HG03442 (cell line): Measurements from ENCODE around the gene MRPL41.
A peak's percentile ranks its signal among the peaks of the same experiment; 100 is the strongest.
"Not testable (repeated sequence)": the region's sequence is repeated elsewhere in the genome, so short reads cannot be mapped to it uniquely, and the experiment has no call there.

Source experiments
- ATAC-seq: cut with Tn5 transposase; IDR thresholded peaks from one replicate; pipeline ENCODE4 v1.9.1; 2021; ENCODE audit warnings: mild to moderate bottlenecking, moderate library complexity; ENCODE audit not compliant: unreplicated experiment

Gene MRPL41

DNA sequence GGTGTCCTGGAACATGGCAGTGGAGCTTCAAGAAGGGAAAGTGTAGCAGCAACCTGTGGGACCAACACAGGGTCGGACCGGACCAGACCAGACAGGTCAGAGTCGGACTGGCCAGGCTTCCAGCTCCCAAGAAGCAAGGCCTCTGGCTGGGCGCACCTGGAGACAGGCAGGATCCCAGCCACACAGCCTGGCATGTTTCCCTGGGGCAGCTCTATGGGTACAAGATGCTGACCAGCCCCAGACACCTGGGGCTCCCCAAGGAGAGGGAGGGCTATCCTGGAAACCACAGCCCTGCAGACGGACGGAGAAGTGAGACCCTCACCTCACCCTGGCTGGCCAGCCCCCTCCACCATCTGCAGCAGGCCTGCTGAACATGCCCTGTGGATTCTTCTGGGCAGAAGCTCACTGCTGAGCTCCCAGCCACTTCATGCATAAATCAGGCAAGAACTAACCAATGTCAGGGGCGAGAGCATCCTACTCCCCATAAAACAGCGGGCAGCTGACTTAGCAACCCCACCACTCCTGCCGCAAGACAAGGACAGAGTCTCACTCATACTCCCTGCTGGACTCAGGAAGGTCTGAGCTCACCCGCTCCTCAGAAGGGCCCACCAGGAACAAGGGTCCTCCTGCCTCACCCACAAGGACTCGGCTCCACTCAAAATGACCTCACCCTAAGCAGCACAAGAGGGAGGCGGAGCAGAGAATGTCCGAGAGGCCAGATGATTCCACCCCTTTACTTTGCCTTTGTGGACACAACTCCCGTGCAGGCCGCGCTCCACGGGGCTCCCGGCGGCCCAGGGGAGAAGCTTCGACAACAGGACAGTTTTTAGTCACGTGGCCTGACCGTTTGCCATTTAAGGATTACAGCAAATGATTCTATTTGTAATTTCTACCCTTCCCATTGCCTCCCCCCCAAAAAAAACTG is 29.9 kb downstream of the MRPL41 start:
- no peak for ATAC-seq

DNA sequence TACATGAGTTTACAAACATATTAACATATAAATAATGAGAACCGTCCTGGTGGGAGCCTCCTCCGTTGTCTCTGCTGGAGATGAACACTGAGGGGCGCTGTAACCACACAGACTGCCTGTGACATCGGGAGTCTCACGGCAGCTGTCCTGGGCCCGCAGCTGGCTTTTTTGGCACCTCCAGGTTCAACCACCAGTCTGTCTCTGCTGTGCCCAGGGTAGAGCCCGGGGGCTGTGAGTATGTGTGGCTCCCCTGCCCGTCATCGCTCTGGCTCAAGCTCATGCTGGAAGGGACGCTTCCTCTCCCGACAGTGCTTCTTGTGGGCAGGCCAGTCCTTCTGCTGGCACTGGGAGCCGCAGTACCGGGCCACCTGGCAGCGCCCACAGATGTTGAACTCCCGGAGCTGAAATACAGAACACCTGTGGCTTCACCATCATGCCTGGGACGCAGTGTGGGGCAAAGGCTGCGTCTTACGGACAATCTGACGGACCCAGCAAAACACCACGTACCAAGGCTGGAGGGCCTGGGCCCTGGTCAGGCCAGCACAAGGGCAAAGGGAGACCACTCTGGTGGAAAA is 30.7 kb downstream of the MRPL41 start:
- no peak for ATAC-seq

DNA sequence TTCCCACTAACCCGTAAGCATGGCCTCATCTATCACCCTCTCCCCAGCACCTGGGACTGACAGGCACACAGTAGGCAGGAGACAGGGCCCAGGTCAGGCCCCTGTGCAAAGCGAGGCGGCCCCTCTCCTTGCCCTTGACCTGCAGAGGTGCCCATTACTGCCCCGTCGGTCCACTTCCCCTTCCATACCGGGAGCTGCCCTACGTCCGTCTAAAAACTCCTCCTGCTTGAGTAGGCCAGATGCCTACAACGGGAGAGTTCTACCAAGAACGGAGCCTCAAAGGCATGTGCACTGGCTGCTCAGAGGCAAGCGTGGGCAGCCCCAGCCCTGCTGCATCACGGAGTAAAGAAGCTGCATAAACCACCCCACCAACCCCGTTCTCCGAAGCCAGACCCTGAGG is 31.7 kb downstream of the MRPL41 start:
- no peak for ATAC-seq

DNA sequence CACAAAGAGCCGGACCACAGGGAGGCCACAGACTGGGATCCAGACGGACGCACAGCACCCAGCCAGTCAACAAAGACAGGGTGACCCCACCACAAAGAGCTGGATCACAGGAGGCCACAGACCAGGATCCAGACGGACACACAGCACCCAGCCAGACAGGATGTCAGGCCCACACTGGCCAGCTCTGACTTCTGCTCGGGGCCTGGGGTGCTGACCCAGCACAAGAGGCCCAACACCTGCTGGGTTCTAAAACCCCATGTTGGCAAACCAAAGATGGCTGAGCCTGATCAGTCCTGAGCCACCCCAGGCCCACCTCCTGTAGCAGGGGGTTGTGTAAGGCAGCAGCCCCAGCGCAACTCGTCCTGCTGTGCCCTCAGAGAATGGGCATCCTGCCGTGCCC is 32.3 kb downstream of the MRPL41 start:
- ATAC-seq = no peak

DNA sequence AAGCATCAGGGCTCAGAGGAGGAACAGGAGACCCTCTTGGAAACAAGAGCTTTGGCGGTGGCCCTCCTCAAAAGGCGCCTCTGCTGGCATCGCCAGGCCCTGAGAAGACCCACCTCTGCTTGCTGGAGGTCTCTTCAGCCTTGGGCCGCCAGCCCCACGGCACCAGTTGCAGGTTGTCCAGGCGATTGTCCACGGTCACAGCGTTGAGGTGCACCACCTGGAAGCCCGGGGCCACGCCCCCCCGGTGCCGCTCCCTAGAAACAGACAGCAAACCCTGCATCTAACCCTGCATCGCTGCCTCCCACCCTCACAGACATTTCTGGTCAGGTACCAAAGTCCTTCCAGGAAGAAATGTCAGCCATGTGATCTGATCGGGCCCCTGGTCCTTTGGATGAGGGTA is 35.2 kb downstream of the MRPL41 start:
- no peak for ATAC-seq

DNA sequence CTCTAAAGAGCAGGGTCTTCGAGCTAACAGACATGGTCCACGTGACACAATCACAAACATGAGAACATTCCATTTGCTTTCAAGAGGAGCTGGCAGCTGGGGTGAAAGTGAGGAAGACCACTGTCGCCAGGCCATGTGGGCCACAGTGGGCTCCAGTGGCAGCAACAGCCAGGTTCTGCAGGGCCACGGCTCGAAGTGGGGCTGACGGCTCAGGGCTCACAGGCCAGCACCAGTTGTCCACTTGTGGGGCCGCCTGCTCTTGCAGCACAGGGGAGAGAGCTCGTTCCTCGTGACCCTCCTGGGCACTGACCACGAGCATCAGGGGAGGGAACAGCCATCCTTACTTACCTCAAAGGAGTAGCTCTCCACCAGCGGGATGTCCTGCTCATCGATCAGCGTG is 36.6 kb downstream of the MRPL41 start:
- no peak for ATAC-seq

DNA sequence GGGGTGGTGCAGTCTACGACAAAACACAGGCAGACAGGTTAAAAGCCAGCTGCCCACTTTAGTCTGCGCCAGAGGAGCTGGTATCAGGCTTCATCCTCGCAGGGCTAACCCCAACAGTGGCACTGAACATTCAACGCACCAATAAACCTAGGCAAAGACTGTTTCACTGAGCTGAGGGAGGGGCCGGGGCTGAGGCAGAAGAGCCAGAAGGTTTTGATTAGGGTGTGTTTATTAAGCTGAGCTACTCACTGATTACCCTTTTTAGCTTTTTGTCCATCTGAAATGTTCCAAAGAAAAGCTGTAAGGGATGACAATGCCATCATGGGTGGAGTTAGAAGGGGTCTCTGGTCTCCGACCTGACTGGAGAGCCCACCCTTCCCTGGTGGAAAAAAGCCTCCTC is 37.2 kb downstream of the MRPL41 start:
- ATAC-seq = no peak

DNA sequence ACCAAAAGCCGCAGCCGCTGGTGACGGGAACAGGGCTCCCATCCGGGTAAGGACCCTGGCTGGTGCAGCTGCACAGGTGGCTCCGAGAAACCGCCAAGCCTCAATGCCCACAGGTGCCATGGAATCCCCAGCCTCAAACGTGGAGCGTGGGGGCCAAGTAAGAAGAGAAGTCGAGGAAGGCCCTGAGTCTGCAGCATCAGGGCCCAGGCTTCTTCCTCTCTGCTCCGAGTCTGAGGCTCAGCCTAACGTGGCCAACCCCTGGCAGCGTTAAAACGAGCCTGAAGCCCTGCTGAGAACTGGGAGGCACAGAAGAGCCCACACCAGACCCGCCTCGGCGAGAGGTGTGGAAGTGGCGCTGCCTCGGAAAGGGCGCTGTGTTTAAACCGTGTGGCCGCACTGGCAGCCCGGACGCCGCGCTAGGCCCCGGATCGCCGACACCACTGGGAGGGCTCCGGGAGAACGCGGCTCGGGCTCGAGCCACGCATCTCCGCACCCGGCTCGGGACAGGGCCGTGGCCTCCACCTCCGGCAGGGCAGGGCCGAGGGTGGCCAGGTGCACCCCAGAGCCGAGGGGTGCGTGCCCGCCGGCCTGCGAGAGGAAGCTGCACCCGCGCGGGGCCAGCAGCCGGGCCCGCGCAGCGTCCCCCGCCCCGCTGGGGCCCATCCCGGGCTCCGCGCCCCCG is 37.9 kb downstream of the MRPL41 start:
- peak; percentile 19 for ATAC-seq

DNA sequence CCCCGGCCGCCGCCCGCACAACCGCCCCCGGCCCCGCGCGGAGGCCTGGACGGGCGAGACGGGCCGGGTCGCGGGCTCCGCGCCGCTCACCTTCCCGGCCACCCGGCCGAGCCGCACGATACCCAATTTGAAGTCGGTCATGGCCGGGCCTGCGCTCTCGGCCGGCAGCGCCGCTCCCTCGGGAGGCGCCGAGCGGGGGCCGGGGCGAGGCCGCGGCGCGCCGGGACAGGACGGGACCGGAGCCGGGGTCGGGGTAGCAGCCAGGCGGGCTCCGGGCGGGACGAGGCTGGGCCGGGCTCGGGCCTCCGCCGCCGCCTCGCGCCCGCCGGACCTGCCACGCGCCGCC is 38.4 kb downstream of the MRPL41 start:
- ATAC-seq = peak; percentile 15

DNA sequence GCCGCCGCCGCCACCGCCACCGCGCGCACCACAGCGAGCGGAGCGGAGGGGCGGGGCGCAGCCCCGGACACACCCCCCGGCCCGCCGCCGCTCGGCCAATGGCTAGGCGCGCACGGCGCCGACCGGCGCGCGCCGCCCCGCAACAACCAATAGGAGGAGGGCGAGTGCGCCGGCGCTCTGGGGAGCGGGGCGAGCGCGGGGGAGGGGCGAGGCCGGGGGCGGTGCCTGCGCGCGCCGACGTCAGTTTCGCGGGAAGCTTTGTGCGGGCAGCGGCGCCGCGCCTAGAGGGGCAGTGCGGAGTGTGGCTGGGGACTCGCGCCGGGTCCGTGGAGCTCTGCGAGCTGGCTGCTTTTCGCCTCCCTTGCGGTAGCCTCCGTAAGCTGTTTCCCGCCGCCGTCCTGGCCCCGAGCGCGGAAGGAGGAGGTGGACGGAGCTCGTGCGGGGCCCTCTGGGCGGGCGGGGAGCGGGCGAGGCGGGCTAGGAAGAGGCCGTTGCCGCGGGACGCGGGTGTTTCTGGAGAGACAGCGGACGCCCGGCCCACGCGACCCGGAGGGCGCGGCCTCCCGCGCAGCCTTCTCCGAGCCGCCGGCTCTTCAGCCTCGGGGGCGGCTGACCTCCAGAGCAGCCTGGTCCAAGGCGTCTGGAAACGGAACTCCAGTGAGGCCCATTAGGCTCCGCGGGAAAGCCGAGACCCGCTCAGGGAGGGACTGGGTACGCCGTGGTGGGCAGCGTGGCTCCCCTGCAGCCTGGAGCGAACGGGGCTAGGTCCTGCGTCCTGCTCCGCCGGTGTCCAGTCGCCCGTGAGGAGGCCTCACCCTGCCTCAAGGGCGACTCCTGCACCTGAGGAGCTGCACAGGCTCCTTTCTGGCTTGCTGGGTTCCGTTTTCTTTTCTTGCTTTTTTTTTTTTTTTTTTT is 39.0 kb downstream of the MRPL41 start, which contains the start of gene ZMYND19:
TSS of gene ZMYND19 (minus strand) at position 44 of the 915 bp plus-strand sequence. CDS start 249 bp downstream, outside the sequence.
- peak; percentile 79 for ATAC-seq

DNA sequence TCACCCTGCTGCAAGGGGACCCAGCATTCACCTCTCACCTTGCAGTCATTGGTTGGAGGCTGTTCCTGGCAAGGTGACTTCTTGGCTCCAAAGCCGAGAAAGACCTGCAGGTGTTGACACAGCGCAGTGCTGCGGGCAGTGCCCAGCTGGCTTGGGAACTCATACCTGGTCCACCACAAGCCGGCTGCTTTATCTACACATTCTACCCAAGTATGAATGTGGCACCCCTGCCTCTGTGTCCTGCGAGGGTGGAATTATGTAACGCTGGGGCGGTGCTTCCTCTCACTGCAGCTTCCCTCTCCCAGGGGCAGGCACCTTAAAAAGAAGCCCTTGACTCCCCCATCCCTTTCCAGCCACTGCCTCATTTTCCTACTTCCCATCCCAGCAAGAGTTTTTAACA is 41.1 kb downstream of the MRPL41 start:
- ATAC-seq = no peak

DNA sequence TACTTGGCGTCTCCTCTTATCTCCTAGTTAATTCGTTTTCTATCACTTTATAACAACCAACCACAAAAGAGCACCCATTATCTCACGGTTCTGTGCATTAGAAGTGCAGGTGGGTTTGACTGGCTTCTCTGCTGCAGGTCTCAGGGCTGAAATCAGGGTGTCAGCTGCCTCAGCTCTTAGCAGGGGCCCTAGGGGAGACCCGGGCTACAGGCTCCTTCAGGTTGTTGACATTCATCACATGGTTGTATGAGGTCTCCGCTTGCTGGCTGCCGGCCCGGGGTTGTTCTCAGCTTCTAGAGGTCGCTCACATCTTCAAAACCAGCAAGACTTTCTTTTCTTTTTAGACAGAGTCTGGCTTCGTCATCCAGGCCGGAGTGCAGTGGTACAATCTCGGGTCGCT is 41.5 kb downstream of the MRPL41 start:
- ATAC-seq = no peak

DNA sequence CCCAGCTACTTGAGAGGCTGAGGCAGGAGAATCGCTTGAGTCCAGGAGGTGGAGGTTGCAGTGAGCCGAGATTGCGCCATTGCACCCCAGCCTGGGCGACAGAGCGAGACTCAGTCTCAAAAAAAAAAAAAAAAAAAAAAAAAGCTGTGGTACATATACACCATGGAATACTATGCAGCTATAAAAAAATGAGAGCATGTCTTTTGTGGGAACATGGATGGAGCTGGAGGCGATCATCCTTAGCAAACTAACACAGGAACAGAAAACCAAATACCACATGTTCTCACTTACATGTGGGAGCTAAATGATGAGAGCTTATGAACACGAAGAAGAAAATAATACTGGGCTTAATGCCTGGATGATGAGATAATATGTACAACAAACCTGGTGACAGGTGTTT is 44.9 kb downstream of the MRPL41 start:
- ATAC-seq = not testable (repeated sequence)

DNA sequence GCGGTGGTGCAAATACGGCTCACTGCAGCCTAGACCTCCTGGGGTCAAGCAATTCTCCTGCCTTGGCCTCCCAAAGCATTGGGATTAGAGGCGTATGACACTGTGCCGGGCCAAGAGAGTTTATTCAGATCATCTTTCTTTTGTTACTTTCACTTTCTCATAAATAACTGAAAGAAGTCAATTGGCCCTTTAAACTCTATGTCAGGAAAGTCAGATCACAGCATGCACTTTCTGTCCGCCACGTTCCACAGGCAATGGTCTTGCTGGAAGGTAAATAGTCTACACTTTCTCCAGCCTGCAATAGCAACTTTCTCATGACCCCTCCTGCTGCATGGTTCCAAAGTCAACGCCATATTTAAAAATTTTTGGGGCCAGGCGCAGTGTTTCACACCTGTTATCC is 47.3 kb downstream of the MRPL41 start:
- ATAC-seq = no peak
